ENCODE measurements around the gene AUTS2. TPM values are rescaled to one million over a fixed set of nuclear protein-coding genes. Genes with fewer than 3 reads are reported as not detected.
A peak's percentile ranks its signal among the peaks of the same experiment; 100 is the strongest.

Gene AUTS2
- total RNA-seq, 1 experiment from 2014 or later: 38.5 TPM

GRCh38 chr7:70619659-70620058, 1021.4 kb downstream of the AUTS2 start:
- Histone ChIP-seq H2AFZ (ENCODE audit: low read length) (no peak overlapping the region), H3K79me2 (ENCODE audit: low read length) (no peaks in the 10 kb centered on the region), H3K27ac (ENCODE audit: low read length) (no peak overlapping the region)

GRCh38 chr7:70620333-70621055, 1022.2 kb downstream of the AUTS2 start:
- Histone ChIP-seq H4K20me1 (ENCODE audit: insufficient read depth, low read depth, low read length) (no peaks in the 10 kb centered on the region; the same call in 1 of the 2 replicates), H3K9me2 (replicated peaks; ENCODE audit: insufficient read depth, low read length) (no peaks in the 10 kb centered on the region), H3K9me3 (ENCODE audit: low read length) (no peaks in the 10 kb centered on the region), H3K4me1 (ENCODE audit: low read length) (peaks cover 55% of the 10 kb centered on the region), H3K36me3 (ENCODE audit: insufficient read depth, low read length) (no peaks in the 10 kb centered on the region), H3K9ac (ENCODE audit: low read length) (no peak overlapping the region), H3K79me2 (ENCODE audit: low read length) (no peaks in the 10 kb centered on the region), H3K4me3 (ENCODE audit: low read length) (no peak overlapping the region), H3K27me3 (ENCODE audit: low read length) (no peaks in the 10 kb centered on the region), H3K27ac (ENCODE audit: low read length) (no peak overlapping the region), H3K4me2 (ENCODE audit: low read depth, low read length, poor library complexity, severe bottlenecking) (no peak overlapping the region), H2AFZ (ENCODE audit: low read length) (no peak overlapping the region)
- DNase-seq: no peak

More at GRCh38 chr7:70619659-70620058, 1021.4 kb downstream of the AUTS2 start:
- no peak overlapping the region for H3K9ac ChIP-seq (ENCODE audit: low read length)
- no peak overlapping the region for H3K4me2 ChIP-seq (ENCODE audit: low read depth, low read length, poor library complexity, severe bottlenecking)
- H3K9me2 ChIP-seq (replicated peaks; ENCODE audit: insufficient read depth, low read length): no peaks in the 10 kb centered on the region
- DNase-seq: no peak
- peaks cover 55% of the 10 kb centered on the region for H3K4me1 ChIP-seq (ENCODE audit: low read length)
- no peaks in the 10 kb centered on the region; the same call in 1 of the 2 replicates for H4K20me1 ChIP-seq (ENCODE audit: insufficient read depth, low read depth, low read length)
- no peak overlapping the region for H3K4me3 ChIP-seq (ENCODE audit: low read length)
- H3K27me3 ChIP-seq (ENCODE audit: low read length): no peaks in the 10 kb centered on the region
- H3K36me3 ChIP-seq (ENCODE audit: insufficient read depth, low read length): no peaks in the 10 kb centered on the region
- no peaks in the 10 kb centered on the region for H3K9me3 ChIP-seq (ENCODE audit: low read length)

GRCh38 chr7:70621954-70622600, 1023.8 kb downstream of the AUTS2 start:
- Histone ChIP-seq H3K27me3 (ENCODE audit: low read length) (no peaks in the 10 kb centered on the region), H3K79me2 (ENCODE audit: low read length) (no peaks in the 10 kb centered on the region), H3K4me2 (ENCODE audit: low read depth, low read length, poor library complexity, severe bottlenecking) (no peak overlapping the region), H3K9me2 (replicated peaks; ENCODE audit: insufficient read depth, low read length) (no peaks in the 10 kb centered on the region), H4K20me1 (ENCODE audit: insufficient read depth, low read depth, low read length) (no peaks in the 10 kb centered on the region; the same call in 1 of the 2 replicates), H3K27ac (ENCODE audit: low read length) (no peak overlapping the region), H3K4me3 (ENCODE audit: low read length) (no peak overlapping the region), H3K4me1 (ENCODE audit: low read length) (peaks cover 41% of the 10 kb centered on the region), H3K36me3 (ENCODE audit: insufficient read depth, low read length) (no peaks in the 10 kb centered on the region), H2AFZ (ENCODE audit: low read length) (no peak overlapping the region), H3K9ac (ENCODE audit: low read length) (no peak overlapping the region), H3K9me3 (ENCODE audit: low read length) (no peaks in the 10 kb centered on the region)
- DNase-seq: no peak

- no peaks in the 10 kb centered on the region for H3K27me3 ChIP-seq (ENCODE audit: low read length)
- H3K27ac ChIP-seq (ENCODE audit: low read length): no peak overlapping the region
- no peak overlapping the region for H3K4me3 ChIP-seq (ENCODE audit: low read length)
- H3K4me2 ChIP-seq (ENCODE audit: low read depth, low read length, poor library complexity, severe bottlenecking): no peak overlapping the region
- DNase-seq: no peak
- H3K9ac ChIP-seq (ENCODE audit: low read length): no peak overlapping the region
- H3K79me2 ChIP-seq (ENCODE audit: low read length): no peaks in the 10 kb centered on the region
- no peaks in the 10 kb centered on the region for H3K9me3 ChIP-seq (ENCODE audit: low read length)
- peaks cover 40% of the 10 kb centered on the region for H3K4me1 ChIP-seq (ENCODE audit: low read length)
- no peaks in the 10 kb centered on the region; the same call in 1 of the 2 replicates for H4K20me1 ChIP-seq (ENCODE audit: insufficient read depth, low read depth, low read length)
- no peaks in the 10 kb centered on the region for H3K9me2 ChIP-seq (replicated peaks; ENCODE audit: insufficient read depth, low read length)
- no peaks in the 10 kb centered on the region; the same call in 1 of the 2 replicates for H3K36me3 ChIP-seq (ENCODE audit: insufficient read depth, low read length)
- H2AFZ ChIP-seq (ENCODE audit: low read length): no peak overlapping the region
These were observed 1024.7 kb downstream of the AUTS2 start for GRCh38 chr7:70622936-70623335.

GRCh38 chr7:70624500-70625103, 1026.3 kb downstream of the AUTS2 start:
- H3K9ac ChIP-seq (ENCODE audit: low read length): peak overlapping the region; percentile 43; the same call in 1 of the 2 replicates
- no peak overlapping the region for H3K27ac ChIP-seq (ENCODE audit: low read length)
- H3K4me1 ChIP-seq (ENCODE audit: low read length): peaks cover 46% of the 10 kb centered on the region
- H3K36me3 ChIP-seq (ENCODE audit: insufficient read depth, low read length): no peaks in the 10 kb centered on the region; the same call in 1 of the 2 replicates
- no peaks in the 10 kb centered on the region for H3K9me2 ChIP-seq (replicated peaks; ENCODE audit: insufficient read depth, low read length)
- peak; percentile 56 for DNase-seq
- peak overlapping the region; percentile 20; the same call in 1 of the 2 replicates for H3K4me3 ChIP-seq (ENCODE audit: low read length)
- no peaks in the 10 kb centered on the region for H3K9me3 ChIP-seq (ENCODE audit: low read length)
- H2AFZ ChIP-seq (ENCODE audit: low read length): no peak overlapping the region
- no peaks in the 10 kb centered on the region for H4K20me1 ChIP-seq (ENCODE audit: insufficient read depth, low read depth, low read length)
- H3K79me2 ChIP-seq (ENCODE audit: low read length): no peaks in the 10 kb centered on the region
- peak overlapping the region; percentile 64 for H3K4me2 ChIP-seq (ENCODE audit: low read depth, low read length, poor library complexity, severe bottlenecking)
- no peaks in the 10 kb centered on the region for H3K27me3 ChIP-seq (ENCODE audit: low read length)

- H3K36me3 ChIP-seq (ENCODE audit: insufficient read depth, low read length): no peaks in the 10 kb centered on the region; the same call in 1 of the 2 replicates
These were observed 1029.2 kb downstream of the AUTS2 start for GRCh38 chr7:70627461-70627860.

GRCh38 chr7:70630440-70630817, 1032.2 kb downstream of the AUTS2 start:
- H3K27me3 ChIP-seq (ENCODE audit: low read length): no peaks in the 10 kb centered on the region
- peaks cover 58% of the 10 kb centered on the region for H3K4me1 ChIP-seq (ENCODE audit: low read length)
- H3K9me2 ChIP-seq (replicated peaks; ENCODE audit: insufficient read depth, low read length): no peaks in the 10 kb centered on the region
- H3K4me3 ChIP-seq (ENCODE audit: low read length): no peak overlapping the region
- H3K36me3 ChIP-seq (ENCODE audit: insufficient read depth, low read length): no peaks in the 10 kb centered on the region; the same call in 1 of the 2 replicates
- no peaks in the 10 kb centered on the region for H3K9me3 ChIP-seq (ENCODE audit: low read length)
- H3K79me2 ChIP-seq (ENCODE audit: low read length): no peaks in the 10 kb centered on the region
- peak overlapping the region; percentile 37; the same call in 1 of the 2 replicates for H3K9ac ChIP-seq (ENCODE audit: low read length)
- peak overlapping the region; percentile 7; the same call in 1 of the 2 replicates for H3K27ac ChIP-seq (ENCODE audit: low read length)
- no peak for DNase-seq
- H2AFZ ChIP-seq (ENCODE audit: low read length): no peak overlapping the region
- peak overlapping the region; percentile 57 for H3K4me2 ChIP-seq (ENCODE audit: low read depth, low read length, poor library complexity, severe bottlenecking)
- H4K20me1 ChIP-seq (ENCODE audit: insufficient read depth, low read depth, low read length): peaks cover 3% of the 10 kb centered on the region; the same call in 1 of the 2 replicates

More at GRCh38 chr7:70627461-70627860, 1029.2 kb downstream of the AUTS2 start:
- H3K9ac ChIP-seq (ENCODE audit: low read length): no peak overlapping the region
- H3K9me2 ChIP-seq (replicated peaks; ENCODE audit: insufficient read depth, low read length): no peaks in the 10 kb centered on the region
- no peaks in the 10 kb centered on the region for H3K9me3 ChIP-seq (ENCODE audit: low read length)
- no peak for DNase-seq
- no peak overlapping the region for H3K27ac ChIP-seq (ENCODE audit: low read length)
- H3K4me3 ChIP-seq (ENCODE audit: low read length): no peak overlapping the region
- H2AFZ ChIP-seq (ENCODE audit: low read length): no peak overlapping the region
- peak overlapping the region; percentile 43 for H3K4me2 ChIP-seq (ENCODE audit: low read depth, low read length, poor library complexity, severe bottlenecking)
- H3K4me1 ChIP-seq (ENCODE audit: low read length): peaks cover 74% of the 10 kb centered on the region
- no peaks in the 10 kb centered on the region for H3K27me3 ChIP-seq (ENCODE audit: low read length)
- no peaks in the 10 kb centered on the region for H3K79me2 ChIP-seq (ENCODE audit: low read length)
- no peaks in the 10 kb centered on the region for H4K20me1 ChIP-seq (ENCODE audit: insufficient read depth, low read depth, low read length)

All from Karpas-422 (cell line).